DOHH2 (cell line): ENCODE results near the gene EXD3.

ENCODE experiments used
- CTCF ChIP-seq: fragments of 200-600 bp; sonication (generic); IDR thresholded peaks from one replicate; pipeline ENCODE4 v1.5.1; 2014; ENCODE audit warnings: antibody characterized with exemption, mild to moderate bottlenecking, low read depth, low read length; ENCODE audit not compliant: poor library complexity, severe bottlenecking
- EZH2phosphoT487 ChIP-seq: fragments of 200-600 bp; sonication (generic); IDR thresholded peaks from 2 replicates; pipeline ENCODE4 v1.6.1; 2017; ENCODE audit warnings: borderline replicate concordance, mild to moderate bottlenecking, antibody characterized with exemption, low read length, moderate library complexity, mixed read lengths

DNA sequence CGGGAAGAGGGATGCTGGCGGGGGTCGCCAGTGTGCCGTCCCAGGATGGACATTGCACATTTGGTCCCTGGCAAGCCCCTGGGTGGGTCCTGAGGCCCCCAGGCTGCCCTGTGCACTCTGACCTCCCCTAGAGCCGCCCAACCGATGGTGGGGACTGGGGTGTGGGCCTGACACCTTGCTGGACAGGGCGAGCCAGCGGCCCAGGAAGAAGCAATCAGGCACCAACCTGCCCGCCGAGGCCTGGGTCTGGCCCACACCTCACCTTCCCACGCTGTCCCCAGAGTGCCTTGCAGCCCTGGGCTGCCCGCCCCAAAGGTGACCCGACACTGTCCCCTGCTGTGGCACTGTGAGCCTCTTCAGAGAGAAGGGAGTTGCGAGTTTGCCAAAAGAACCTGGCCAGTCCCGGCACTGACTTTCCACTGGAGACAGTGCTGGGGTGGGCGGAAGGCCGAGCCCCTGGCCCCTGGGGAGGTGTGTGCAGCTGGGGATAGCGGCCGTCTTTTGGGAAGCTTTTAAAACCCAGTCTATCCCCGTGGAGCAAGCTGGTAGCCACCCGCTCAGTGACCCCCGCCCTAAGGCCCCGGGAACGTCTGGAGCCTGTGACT, 108.9 kb downstream of the EXD3 start:
- no peak for TF ChIP-seq CTCF
- TF ChIP-seq EZH2phosphoT487 = no peak
